Motor neuron (in vitro differentiated cells): ENCODE data around the gene DIP2B. TPM values are rescaled to one million over a fixed set of nuclear protein-coding genes. Genes with fewer than 3 reads are reported as not detected.
A peak's percentile ranks its signal among the peaks of the same experiment; 100 is the strongest.
"Not testable (repeated sequence)": the region's sequence is repeated elsewhere in the genome, so short reads cannot be mapped to it uniquely, and the experiment has no call there.

Source experiments
- ATAC-seq, 8 experiments: fragments of 200-7000 bp; cut with Tn5 transposase; replicated peaks in 6 of 8; 2 replicates each; pipeline ENCODE4 v1.8.0; 2021; ENCODE audit warnings: mild to moderate bottlenecking in 8 of 8, moderate library complexity in 8 of 8
- H3K27ac ChIP-seq, 2 donors: fragments of 250-450 bp; sonication (Bioruptor Pico); 2 replicates each; pipeline ENCODE4 v1.9.0; 2021; ENCODE audit warnings: antibody characterized with exemption in 2 of 2, mild to moderate bottlenecking in 2 of 2, moderate library complexity in 1 of 2
- H3K4me1 ChIP-seq, 2 donors: fragments of 250-450 bp; sonication (Bioruptor Pico); replicated peaks in 1 of 2; 2 replicates each; pipeline ENCODE4 v1.6.1; 2021; ENCODE audit warnings: antibody characterized with exemption in 2 of 2, mild to moderate bottlenecking in 2 of 2, moderate library complexity in 1 of 2
- H3K4me3 ChIP-seq, 5 donors: fragments of 250-450 bp; sonication (Bioruptor Pico); 2 replicates each; pipeline ENCODE4 v1.9.0; 2021; ENCODE audit warnings: antibody characterized with exemption in 5 of 5, mild to moderate bottlenecking in 5 of 5, moderate library complexity in 4 of 5
- WGBS, 10 experiments: fragments of 450-650 bp; shearing (Covaris generic); methylation state at CpG; one replicate each; pipeline ENCODE4 v1.0.0; 2022; 5-methylcytosine and 5-hydroxymethylcytosine counted together
- in situ Hi-C, 9 experiments: fragments of 400-800 bp; cut with MboI; loops; one replicate each; pipeline ENCODE4 v1.15.0; 2021; ENCODE audit warnings: low sequenced_read_pairs in 9 of 9, low pct_unique_long_range_greater_than_20kb in 2 of 9; ENCODE audit not compliant: unreplicated experiment in 9 of 9
- total RNA-seq, 8 experiments: library from RNA; unstranded; fragments of 300-600 nt; gene quantifications; 2 replicates each; pipeline versions ENCODE4 v1.2.3 to v1.2.4, GENCODE V29; 2022

DIP2B gene
- total RNA-seq, 8 experiments from 2014 or later, result 20.8 to 68.6 (median 29.9) TPM

DNA sequence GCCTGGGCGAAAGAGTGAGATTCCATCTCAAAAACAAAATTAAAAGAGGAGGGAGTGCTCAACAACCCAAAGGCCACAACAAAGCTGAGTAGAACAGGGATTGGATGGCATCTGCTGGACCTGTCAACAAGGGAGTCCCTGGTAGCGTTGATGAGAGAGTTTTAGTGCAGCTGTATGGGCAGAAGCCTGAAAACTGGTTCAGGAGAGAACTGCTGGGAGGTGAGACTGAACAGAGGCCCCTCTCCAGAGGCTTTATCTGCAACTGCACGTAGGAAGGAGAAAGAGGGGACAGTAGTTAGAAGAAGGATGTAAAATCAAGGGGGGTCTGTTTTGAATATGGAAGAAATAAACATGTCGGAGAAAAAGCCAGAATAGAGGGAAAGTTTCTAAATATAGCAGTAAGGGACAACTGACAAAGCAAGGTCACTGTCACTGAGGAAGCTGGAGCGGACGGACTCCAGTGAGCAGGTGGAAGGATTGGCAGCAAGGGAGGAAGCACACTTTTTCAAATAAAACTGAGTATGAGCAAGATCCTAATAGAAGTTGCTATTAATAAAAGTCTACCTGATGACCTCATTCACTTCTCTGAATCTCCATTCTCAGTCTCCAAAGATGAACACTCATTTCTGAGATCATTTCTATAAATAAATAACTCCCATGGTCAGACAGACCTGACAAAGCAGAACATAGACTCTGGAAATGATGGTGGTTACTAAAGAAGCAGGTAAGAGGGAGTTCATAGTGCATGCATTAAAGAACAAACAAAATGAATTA lies 247.3 kb downstream of the DIP2B start:
- in situ Hi-C loops, result loop anchor here in 1 of 9 experiments (25.0 kb wide), 1 partner anchor 235 kb away; no protein-coding TSS in a partner anchor
- peak in 5 of 8 experiments; percentile 92 to 93 (median 92) for ATAC-seq
- H3K4me3 ChIP-seq, result no peak overlapping the region
- H3K27ac ChIP-seq, result no peak overlapping the region
- H3K4me1 ChIP-seq, result no peaks in the 10 kb centered on the region
- 58 to 100% (median 89%) methylated on average over 3 to 6 of the region's 6 CpGs for WGBS, 10 experiments

DNA sequence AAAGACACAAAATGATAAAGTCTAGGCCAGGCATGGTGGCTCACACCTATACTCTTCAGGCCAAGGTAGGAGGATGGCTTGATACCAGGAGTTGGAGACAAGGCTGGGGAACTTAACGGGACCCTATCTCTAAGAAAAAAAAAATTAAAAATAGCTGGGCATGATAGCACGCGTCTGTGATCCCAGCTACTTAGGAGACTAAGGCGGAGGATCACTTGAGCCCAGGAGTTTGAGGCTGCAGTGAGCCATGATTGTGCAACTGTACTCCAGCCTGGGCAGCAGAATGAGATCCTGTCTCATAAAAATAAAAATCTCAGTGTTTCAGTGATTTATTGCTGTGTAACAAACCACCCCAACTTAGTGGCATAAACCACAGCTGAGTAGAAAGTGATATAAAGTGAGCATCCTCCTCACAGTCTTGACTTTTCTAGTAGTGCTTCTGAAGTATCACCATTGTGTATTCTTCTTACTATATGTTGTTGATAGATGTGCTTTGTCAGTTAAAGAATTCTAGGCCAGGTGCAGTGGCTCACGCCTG lies 248.5 kb downstream of the DIP2B start:
- no peak overlapping the region for H3K4me3 ChIP-seq
- no peak overlapping the region for H3K27ac ChIP-seq
- ATAC-seq, result no peak
- WGBS, 10 experiments, result 67 to 100% (median 95%) methylated on average over 1 to 5 of the region's 5 CpGs; no CpG with 5 or more reads in 1 of the 10 experiments
- in situ Hi-C loops, result loop anchor here in 1 of 9 experiments (25.0 kb wide), 1 partner anchor 234 kb away; no protein-coding TSS in a partner anchor
- peaks cover 0 to 2% of the 10 kb centered on the region in 2 donors for H3K4me1 ChIP-seq

DNA sequence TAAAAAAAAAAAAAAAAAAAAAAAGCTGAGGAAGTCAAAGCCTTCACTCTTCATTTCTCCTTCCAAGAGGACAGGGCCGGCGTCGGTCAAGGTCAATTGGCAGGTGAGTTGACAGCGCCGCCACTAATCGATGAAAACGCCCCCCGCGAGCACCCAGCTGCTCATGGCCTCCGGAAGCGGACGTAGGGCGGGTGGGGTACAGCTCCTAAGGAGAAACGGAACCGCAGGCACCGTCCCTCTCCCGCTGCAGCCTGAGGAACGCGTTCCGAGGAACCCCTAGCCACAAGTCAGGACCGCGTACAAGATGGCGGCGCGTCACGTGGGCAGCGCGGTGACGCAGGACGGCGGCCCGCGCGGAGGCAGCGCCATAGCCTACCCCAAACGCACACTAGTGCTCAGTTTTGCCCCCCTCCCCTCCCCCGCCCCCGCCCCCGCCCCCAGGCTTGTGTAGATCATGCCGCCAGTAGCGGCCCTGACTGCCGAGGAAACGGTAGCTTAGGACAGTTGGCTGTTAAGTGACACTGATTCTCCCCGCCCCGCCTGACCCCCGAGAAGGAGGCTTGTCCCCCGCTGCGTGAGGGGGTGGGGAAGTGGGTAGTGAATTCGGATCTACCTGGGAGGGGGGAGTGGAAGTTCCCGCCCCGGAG lies 259.0 kb downstream of the DIP2B start, which contains the start of gene ATF1:
TSS of gene ATF1 (plus strand) at position 463 of the 647 bp plus-strand sequence. CDS start 16,045 bp downstream, outside the sequence.
- Histone ChIP-seq H3K27ac (peak within 1 kb of the TSS; percentile 99), H3K4me1 (peaks cover 9 to 14% of the 10 kb centered on the region in 2 donors), H3K4me3 (peak within 1 kb of the TSS; percentile 75 to 96 (median 95))
- peak; percentile 84 to 90 (median 86) for ATAC-seq
- in situ Hi-C loops, result loop anchor here in 1 of 9 experiments (25.0 kb wide), 1 partner anchor 224 kb away; no protein-coding TSS in a partner anchor
- WGBS, 10 experiments, result 0 to 1% (median 0%) methylated on average over 1 to 14 of the region's 51 CpGs; no CpG with 5 or more reads in 4 of the 10 experiments

- peaks cover 9 to 14% of the 10 kb centered on the region in 2 donors for H3K4me1 ChIP-seq
- ATAC-seq, result peak; percentile 24 to 76 (median 67)
- H3K4me3 ChIP-seq, result peak overlapping the region; percentile 75 to 96 (median 95)
- H3K27ac ChIP-seq, result peak overlapping the region; percentile 99
- in situ Hi-C loops, result loop anchor here in 1 of 9 experiments (25.0 kb wide), 1 partner anchor 223 kb away; no protein-coding TSS in a partner anchor
- 0 to 5% (median 0%) methylated on average over 1 to 11 of the region's 91 CpGs; no CpG with 5 or more reads in 6 of the 10 experiments for WGBS, 10 experiments
Observed at GRCh38 chr12:50764286-50765094, 259.7 kb downstream of the DIP2B start.

DNA sequence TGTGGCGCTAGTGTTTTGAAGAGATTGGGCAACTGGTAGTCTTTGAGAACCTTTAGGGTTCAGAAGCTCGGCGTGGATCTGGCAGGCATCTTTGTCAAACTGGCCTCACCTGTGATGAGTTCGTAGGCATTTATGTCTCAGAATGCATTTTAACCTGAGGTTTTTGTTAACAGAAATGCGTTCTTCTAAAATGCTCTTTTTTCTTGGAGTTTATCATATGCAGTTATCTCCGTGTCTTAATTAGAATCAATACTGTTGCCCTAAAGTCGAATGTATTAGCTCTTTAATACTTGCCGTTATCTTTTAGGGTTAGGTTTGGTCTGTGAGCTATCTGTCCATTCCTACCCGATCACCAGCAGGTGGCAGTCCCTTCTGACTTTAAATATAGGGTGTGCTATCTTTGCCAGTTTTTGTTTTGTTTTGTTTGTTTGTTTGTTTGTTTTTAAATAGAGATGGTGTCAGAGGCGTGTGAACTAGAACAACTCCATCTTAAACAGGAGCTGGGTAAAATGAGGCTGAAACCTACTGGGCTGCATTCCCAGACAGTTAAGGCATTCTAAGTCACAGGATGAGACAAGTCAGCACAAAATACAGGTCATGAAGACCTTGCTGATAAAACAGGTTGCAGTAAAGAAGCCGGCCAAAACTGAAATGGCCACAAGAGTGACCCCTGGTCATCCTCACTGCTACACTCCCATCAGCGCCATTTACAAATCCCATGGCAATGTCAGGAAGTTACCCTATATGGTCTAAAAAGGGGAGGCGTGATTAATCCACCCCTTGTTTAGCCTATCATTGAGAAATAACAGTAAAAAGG lies 260.5 kb downstream of the DIP2B start:
- 0 to 43% (median 9%) methylated on average over 2 to 11 of the region's 13 CpGs for WGBS, 10 experiments
- H3K4me1 ChIP-seq, result peaks cover 9 to 14% of the 10 kb centered on the region in 2 donors
- peak overlapping the region; percentile 75 to 96 (median 95) for H3K4me3 ChIP-seq
- H3K27ac ChIP-seq, result peak overlapping the region; percentile 99
- peak in 2 of 8 experiments; percentile 10 to 16 for ATAC-seq
- in situ Hi-C loops, result loop anchor here in 1 of 9 experiments (25.0 kb wide), 1 partner anchor 222 kb away; no protein-coding TSS in a partner anchor

DNA sequence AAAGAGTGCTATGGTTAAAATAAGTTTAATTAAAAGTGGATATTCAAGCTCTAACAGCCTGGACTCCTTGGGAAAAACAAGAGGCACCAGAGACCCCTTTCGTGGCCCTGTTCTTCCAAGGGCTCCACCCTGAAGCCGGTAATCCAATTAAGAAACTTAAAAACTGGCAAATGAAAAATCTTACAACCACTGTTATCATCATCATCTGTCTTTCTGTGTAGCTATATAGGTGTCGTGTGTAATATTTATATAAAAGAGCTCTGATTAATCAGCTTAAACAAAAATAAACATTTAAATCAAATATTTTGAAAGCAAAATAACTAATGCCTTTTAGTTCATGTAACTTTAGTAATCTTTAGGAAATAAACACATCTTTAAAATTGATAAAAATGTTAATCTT lies 263.6 kb downstream of the DIP2B start:
- peaks cover 8 to 9% of the 10 kb centered on the region in 2 donors for H3K4me1 ChIP-seq
- ATAC-seq, result no peak
- no peak overlapping the region for H3K4me3 ChIP-seq
- in situ Hi-C loops, result loop anchor here in 1 of 9 experiments (25.0 kb wide), 1 partner anchor 219 kb away; no protein-coding TSS in a partner anchor
- no peak overlapping the region for H3K27ac ChIP-seq
- WGBS, 10 experiments, result 50 to 100% (median 86%) methylated on average over 1 to 3 of the region's 3 CpGs; no CpG with 5 or more reads in 1 of the 10 experiments

GRCh38 chr12:50768813-50769212 lies 264.0 kb downstream of the DIP2B start:
- not testable (repeated sequence) for H3K4me1 ChIP-seq, ATAC-seq, H3K4me3 ChIP-seq, H3K27ac ChIP-seq
- in situ Hi-C loops, result loop anchor here in 1 of 9 experiments (25.0 kb wide), 1 partner anchor 218 kb away; no protein-coding TSS in a partner anchor
- 50 to 100% (median 100%) methylated on average over 1 to 2 of the region's 2 CpGs; no CpG with 5 or more reads in 5 of the 10 experiments for WGBS, 10 experiments

DNA sequence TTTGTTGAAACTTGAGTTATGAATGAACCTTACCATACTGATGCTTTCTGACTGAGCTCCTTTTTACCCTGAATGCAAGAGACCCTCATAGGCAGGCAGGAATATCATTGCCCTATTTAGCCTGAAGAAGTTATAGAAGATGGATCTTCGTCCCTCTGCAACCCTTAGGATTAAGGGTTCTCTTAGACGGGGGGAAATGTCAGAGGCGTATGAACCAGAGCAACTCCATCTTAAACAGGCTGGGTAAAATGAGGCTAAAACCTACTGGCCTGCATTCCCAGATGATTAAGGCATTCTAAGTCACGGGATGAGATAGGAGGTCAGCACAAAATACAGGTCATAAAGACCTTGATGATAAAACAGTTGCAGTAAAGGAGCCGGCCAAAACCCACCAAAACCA lies 266.6 kb downstream of the DIP2B start:
- 83 to 100% (median 98%) methylated on average over 1 to 4 of the region's 5 CpGs; no CpG with 5 or more reads in 3 of the 10 experiments for WGBS, 10 experiments
- in situ Hi-C loops, result loop anchor here in 1 of 9 experiments (25.0 kb wide), 1 partner anchor 216 kb away; no protein-coding TSS in a partner anchor
- H3K4me3 ChIP-seq, result no peak overlapping the region
- H3K4me1 ChIP-seq, result no peaks in the 10 kb centered on the region
- ATAC-seq, result no peak
- no peak overlapping the region for H3K27ac ChIP-seq

DNA sequence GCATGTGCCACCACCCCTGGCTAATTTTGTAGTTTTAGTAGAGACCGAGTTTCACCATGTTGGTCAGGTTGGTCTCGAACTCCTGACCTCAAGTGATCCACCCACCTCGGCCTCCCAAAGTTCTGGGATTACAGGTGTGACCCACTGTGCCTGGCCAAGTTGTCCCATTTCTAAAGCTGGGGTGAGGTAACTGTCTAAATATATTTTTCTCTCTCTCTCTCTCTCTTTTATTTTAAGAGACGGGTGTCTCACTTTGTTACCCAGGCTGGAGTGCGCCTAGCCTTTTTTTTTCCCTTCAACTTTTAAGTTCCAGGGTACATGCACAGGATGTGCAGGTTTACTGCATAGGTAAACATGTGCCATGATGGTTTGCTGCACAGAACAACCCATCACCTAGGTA lies 267.7 kb downstream of the DIP2B start:
- H3K4me3 ChIP-seq, result no peak overlapping the region
- no peaks in the 10 kb centered on the region for H3K4me1 ChIP-seq
- no peak overlapping the region for H3K27ac ChIP-seq
- no peak for ATAC-seq
- in situ Hi-C loops, result loop anchor here in 1 of 9 experiments (25.0 kb wide), 1 partner anchor 215 kb away; no protein-coding TSS in a partner anchor
- WGBS, 10 experiments, result 70 to 100% (median 100%) methylated on average over 1 to 5 of the region's 5 CpGs; no CpG with 5 or more reads in 4 of the 10 experiments

DNA sequence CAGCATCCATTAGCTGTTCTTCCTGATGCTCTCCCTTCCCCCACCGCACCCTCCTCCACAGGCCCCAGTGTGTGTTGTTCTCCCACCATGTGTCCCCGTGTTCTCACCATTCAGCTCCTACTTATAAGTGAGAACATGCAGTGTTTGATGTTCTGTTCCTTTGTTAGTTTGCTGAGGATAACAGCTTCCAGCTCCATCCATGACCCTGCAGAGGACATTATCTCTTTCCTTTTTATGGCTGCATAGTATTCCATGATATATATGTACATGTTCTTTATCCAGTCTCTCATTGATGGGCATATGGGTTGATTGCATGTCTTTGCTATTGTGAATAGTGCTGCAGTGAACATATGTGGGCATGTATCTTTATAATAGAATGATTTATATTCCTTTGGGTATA lies 268.1 kb downstream of the DIP2B start:
- ATAC-seq, result no peak
- 95 to 100% (median 100%) methylated on average over 1 to 2 of the region's 2 CpGs; no CpG with 5 or more reads in 3 of the 10 experiments for WGBS, 10 experiments

DNA sequence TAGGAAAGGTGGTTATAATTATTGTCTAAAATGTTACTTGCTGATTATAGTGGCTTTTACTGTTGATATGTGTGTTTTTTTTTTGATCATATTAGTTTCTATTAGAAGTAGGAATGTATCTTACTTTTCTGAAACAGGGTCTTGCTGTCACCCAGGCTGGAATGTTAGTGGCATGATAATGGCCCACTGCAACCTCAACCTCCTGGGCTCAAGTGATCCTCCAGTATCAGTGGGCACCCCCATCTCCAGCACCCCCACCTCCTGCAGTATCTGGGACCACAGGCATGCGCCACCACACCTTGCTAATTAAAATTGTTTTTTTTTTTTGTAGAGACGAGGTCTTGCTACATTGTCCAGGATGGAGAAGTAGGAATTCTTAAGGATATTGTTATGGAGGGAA lies 270.5 kb downstream of the DIP2B start:
- Histone ChIP-seq H3K27ac (no peak overlapping the region), H3K4me3 (no peak overlapping the region), H3K4me1 (no peaks in the 10 kb centered on the region)
- no peak for ATAC-seq
- in situ Hi-C loops, result no loop called here
- WGBS, 10 experiments, result 67 to 100% (median 96%) methylated on average over 1 to 2 of the region's 2 CpGs; no CpG with 5 or more reads in 3 of the 10 experiments

More for the DNA sequence above, 268.1 kb downstream of the DIP2B start:
- no peak overlapping the region for H3K4me3 ChIP-seq
- H3K4me1 ChIP-seq, result no peaks in the 10 kb centered on the region
- no peak overlapping the region for H3K27ac ChIP-seq
- in situ Hi-C loops, result loop anchor here in 1 of 9 experiments (25.0 kb wide), 1 partner anchor 214 kb away; no protein-coding TSS in a partner anchor
